NCI-H128 (cell line): ENCODE results near the gene FKBP15.

ENCODE experiments used
- DNase-seq: peaks from one replicate; lab custom pipeline; 2025; ENCODE audit not compliant: unreplicated experiment; lab: John Stamatoyannopoulos, UW

Gene FKBP15

DNA sequence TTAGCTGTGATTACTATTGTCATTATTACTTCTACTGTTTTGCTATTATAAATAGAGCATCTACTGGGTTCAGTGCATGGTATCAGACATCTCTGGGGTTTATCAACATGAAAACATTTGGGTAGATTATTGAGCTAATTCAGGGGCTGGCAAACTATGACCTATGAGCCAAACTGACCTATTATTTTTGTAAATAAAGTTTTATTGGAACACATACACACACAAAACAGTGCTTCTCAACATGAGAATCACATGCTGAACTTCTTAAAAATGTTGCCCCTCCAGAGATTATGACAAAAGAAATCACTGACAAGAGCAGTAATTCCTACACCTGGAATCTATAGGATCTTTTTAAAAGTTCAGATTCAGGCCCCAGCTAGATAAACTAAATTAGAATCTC, 39.9 kb downstream of the FKBP15 start:
- no peak for DNase-seq

DNA sequence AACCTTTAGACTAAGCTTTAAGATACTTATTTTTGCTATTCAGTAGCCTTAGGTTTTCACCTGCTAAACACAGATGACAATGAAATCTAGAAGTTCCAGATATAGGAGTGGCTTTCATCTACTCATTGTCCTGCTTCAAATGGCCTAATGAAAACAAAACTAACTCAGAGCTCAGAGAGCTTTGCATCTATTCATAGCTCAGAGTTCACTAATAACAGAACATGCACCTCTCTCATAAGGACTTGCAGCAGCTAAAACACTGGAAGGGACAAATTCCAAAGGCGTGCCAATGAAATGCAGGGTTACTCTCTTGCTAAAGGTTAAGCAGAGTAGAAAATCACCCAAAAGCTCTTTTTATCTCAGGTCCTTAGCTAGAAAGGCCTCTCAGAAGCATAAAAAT, 41.2 kb downstream of the FKBP15 start:
- DNase-seq: no peak

GRCh38 chr9:113178087-113178486, 43.0 kb downstream of the FKBP15 start:
- DNase-seq: no peak

DNA sequence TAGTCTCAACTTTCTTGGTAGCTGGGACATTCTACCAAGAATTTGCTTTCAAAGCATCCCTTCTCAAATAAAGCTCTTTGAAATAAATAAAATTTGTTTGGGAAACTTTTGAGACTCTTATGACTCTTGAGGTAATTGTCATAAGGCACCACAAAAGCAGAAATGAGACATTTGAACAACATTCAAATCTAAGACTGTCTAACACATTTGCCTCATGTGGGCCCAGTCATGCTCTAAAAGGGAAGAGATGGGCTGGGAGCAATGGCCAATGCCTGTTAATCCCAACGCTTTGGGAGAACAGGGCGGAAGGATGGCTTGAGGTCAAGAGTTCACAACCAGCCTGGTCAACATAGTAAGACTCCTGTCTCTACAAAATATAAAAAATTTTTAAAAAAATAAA, 43.8 kb downstream of the FKBP15 start:
- DNase-seq: no peak

GRCh38 chr9:113176803-113177202, 44.3 kb downstream of the FKBP15 start:
- DNase-seq: no peak

DNA sequence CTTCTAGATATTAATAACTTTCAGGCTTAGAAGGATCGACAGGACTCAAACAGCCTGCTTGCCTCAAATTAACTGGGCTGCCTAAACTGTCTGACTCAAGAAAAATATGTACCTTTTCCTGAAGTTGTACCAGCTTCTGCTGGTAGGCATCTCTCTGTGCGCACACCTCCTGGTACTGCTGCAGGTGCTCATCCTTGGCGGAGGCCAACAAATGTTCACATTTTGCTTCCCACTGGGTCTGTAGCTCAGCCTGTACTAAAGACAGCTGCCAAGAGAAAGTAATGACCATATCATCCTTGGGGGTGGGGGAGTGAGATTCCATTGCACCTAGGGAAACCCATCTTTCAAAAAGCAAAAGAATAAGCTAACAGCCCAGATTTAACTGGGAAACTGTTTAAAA, 47.7 kb downstream of the FKBP15 start:
- no peak for DNase-seq

DNA sequence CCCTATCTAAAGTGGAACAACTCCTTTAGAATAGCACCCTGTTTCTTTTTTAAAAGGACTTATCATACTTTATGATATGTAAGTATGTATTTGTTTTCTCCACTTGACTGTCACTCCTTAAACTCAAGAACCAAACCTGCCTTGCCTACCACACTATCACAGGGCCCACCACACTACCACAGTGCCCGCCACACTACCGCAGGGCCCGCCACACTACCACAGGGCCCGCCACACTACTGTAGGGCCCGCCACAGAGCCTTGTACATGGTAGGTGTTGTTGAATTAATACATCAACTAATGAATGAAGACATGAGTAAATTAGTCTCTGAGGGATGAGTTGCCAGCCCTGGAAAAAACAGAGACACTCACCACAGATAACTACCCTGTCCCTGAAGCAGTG, 52.3 kb downstream of the FKBP15 start:
- no peak for DNase-seq

DNA sequence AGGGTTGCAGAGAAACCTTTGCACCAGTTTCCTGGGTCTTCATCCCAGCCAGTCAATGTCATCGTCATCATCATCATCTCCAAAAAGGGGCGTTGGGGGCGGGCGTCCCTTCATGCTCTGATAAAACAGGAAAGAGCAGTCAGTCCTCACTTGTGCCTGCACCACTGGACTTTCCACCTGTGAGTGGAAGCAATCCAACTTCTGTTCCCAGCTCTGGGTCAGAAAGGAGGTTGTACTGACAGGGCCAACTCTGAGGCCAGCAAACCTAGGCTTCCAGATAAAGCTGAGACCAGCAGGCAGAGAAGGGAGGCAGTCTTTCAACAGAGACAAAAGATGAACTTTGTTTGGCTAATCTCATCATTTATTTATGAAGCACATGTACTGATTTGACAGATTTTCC, 55.0 kb downstream of the FKBP15 start:
- DNase-seq: no peak

DNA sequence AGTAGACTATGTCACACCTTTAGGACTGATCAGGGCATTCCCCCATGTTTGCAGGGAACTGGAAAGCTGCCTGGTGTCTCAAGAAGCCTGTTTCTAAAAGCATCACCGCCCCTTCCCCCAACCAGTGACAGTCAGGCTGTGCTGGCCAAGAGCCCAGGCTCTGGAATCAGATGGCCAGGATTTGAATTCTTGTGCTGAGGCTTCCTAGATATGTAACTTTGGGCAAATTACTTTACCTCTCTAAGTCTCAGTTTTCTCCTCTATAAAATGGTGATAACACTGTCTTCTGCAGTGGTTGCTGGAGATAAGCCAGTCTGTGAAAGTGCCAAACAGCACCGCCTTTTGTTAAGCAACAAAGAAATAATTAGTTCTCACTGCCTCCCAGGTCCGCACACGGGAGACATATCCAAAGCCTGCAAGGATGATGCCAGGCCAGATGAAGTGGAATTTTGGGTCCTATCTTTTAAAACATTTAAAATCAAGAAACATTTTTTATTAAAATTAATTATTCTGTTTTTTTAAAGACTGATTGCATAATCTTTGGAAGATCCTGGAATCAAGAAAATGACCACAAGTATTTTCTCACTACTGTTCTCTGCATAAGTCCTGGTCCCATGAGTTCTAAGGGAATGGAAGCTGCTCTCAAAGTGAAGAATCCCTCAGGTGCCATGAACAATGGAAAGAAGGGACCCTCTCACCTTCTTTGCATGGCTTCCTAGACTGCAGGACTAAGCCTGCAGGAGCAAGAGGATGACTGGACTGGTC, 56.4 kb downstream of the FKBP15 start:
- no peak for DNase-seq

GRCh38 chr9:113163001-113163400, 58.1 kb downstream of the FKBP15 start:
- no peak for DNase-seq

- DNase-seq: peak; percentile 22
Observed at GRCh38 chr9:113160571-113160970, 60.5 kb downstream of the FKBP15 start.

- no peak for DNase-seq
Observed at GRCh38 chr9:113158446-113158845, 62.6 kb downstream of the FKBP15 start.

GRCh38 chr9:113156880-113157279, 64.2 kb downstream of the FKBP15 start:
- DNase-seq: no peak

GRCh38 chr9:113155911-113156588, 65.0 kb downstream of the FKBP15 start:
- DNase-seq: no peak

GRCh38 chr9:113154946-113155345, 66.1 kb downstream of the FKBP15 start:
- DNase-seq: no peak

- DNase-seq: no peak
Observed at GRCh38 chr9:113154471-113154870, 66.6 kb downstream of the FKBP15 start.

DNA sequence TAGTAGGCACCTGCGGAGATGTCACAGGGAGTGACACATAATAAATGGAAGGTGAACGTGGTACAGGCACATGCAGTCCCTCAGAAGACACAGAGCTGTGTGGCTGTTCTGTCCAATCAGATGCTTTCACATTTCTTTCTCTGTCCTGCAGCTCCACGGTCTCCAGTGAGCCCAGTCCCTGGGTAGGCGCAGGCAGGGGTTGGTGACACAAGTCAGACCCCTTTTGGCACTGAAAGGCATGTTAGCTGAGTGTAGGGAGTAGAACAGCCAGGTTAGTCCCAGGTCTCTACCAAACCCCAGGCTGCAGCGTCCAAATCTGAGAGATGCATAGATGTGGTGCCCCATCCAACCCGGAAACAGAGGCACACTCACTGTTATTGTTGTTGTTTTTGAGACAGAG, 67.5 kb downstream of the FKBP15 start:
- DNase-seq: no peak

DNA sequence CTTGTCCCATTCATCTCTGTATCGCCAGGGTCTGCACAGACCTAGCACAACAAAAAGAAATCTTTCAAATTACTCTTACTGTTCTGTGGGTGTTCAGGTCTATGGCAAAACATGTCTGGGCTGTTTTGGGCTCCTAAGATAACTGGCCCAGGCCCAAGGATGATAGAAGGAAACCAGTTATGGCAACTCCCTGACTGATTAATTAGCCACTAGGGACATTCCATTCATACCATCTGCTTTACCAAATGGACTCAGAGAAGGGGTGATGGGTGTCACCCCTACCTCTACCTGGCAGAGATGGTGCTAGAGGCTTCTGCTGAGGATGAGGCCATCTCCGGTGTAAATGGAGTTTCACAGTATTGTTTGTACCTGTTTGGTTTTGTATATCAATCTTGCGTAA, 68.4 kb downstream of the FKBP15 start:
- DNase-seq: no peak

DNA sequence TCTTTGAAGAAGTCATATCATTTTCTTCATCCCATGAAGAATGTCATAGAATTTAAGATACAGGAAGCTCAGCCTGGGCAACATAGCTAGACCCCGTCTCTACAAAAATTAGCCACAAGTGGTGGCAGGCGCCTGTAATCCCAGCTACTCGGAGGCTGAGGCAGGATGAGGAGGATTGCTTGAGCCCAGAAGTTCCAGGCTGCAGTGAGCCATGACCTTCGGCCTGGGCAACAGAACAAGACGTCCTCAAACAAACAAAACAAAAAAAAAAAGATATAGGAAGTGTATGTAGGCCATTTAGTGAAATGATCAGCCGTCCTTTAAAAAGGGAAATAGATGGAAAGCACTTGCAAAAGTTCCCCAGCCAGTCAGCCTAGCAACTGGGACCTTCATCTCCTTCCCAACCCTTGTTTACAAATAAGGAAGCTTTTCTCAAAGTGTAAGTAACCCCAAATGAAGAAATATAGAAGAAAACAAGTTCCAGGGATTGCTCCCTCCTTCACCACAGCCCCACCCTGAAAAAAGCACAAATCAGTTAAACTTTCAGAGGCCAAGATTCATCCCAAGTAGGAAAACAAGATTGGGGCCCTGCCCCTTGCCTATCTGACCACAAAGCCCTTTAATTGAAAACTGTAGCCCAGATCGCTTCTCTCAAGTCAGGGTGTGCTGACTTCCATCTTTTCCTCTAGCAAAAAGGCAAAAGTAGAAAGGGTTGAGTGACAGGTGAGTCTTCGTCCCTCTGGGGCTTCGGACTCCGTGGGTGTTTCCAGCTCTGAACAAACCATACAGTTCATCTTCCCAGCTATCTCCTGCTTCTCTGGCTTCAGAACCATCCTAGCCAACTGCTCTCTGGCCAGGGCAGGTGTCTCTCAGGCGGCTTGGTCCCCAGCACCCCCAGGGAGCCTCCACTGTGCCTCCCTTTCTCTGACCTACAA, 69.1 kb downstream of the FKBP15 start:
- DNase-seq: no peak

DNA sequence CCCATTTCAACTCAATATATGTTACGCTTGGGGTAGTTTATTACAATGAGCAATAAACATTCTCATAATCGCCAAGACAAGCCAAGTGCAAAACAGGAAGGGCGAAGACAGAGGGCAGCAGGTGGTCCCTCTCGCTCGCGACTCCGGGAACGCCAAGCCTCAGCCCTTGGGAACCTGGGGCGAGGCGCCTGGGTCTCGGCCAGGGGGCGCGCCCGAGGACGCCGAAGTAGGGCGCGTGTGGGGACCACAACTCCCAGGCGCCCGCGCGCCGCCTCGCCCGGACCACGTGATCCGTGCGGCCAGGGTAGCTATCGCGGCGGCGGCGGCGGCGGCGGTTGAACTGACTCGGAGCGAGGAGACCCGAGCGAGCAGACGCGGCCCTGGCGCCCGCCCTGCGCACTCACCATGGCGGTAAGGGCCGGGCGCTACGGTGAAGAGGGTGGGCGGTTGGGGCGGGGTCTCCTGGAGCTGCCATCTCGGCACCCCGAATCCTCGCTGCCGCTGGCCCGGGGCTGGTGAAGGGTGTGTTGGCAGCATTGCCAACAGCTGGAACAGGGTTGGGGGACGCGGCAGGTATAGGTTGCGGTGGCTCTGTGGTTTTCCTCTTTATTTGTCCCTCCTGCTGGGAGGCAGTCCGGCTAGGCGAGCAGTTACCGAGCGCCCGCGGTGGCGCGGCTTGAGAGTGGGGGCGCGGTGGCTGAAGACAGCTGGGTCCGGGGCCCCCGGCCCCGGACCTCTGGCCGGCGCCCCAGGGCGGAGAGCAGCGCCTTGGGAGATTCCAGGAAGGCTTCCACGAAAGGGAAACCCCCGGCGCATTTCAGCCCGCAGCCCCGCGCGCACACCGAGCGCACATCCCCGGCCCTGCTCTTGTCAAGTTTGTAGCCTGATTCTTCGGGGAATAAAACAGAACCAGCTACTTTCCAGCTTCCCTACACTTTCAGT, 70.1 kb downstream of the FKBP15 start, which contains the start of gene SLC31A2:
SLC31A2 (plus strand) TSS at position 338 of the 942 bp plus-strand sequence; CDS start at position 406, 68 bp downstream.
- peak; percentile 87 for DNase-seq
